Measurements from ENCODE around the gene COL27A1.

The COL27A1 gene

DNA sequence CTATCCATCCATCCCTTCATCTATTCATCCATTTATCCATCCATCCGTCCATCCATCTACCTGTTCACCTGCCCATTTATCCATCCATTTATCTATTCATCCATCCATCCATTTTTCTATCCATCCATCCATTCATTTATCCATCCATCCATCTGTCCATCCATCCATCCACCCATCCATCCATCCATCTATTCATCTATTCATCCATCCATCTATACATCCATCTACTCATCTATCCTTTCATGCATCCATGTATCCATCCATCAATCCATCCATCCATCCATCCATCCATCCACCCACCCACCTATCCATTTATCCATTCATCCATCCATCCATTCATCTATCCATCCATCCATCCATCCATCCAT is 10.8 kb downstream of the COL27A1 start:
- DNase-seq (ENCODE audit: extremely low read depth in 1 of 2, low read depth in 1 of 2) = no peak

DNA sequence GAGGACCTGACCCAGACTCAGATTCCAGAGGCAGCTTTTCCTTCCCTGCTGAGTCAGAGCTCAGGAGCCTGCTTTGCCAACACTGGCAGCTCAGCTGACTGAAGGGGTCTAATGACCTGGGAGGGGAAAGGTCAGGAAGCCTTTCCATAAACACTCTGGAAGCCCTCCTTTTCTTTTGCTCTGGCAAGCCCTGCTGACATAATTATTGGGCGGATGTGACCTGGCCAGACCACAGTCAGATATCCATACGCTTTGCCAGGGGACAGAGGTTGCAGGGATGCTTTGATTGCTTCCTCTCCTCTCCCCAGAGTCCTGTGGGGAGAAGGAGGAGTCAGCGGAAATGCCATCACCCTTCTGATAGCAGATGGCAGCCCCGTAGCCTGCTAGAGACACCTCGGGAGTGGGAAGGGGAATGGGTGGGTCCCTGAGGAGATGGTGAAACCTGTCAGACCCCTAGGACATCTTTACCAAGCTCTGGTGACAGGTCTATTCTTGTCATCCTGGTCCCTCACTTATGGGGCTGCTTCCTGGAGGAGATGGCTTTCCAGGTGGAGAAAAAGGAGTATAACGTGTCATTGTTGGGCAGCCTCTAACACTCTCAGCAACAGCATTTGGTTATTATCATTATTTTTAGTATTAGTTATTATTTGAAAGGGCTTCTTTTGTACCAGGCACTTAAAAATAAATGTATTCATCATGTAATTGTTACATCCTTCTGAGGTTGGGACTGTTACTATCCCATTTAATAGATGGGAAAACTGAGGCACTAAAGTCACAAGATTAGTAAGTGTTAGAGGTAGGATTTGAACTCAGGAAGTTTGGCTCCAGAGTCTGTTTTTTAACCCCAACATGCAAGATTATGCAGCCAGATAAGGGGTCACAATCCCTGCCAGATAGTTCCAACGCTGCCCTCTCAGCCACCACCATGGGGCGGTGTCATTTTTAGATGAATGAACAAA is 11.6 kb downstream of the COL27A1 start:
- no peak for DNase-seq (ENCODE audit: extremely low read depth in 1 of 2, low read depth in 1 of 2)

DNA sequence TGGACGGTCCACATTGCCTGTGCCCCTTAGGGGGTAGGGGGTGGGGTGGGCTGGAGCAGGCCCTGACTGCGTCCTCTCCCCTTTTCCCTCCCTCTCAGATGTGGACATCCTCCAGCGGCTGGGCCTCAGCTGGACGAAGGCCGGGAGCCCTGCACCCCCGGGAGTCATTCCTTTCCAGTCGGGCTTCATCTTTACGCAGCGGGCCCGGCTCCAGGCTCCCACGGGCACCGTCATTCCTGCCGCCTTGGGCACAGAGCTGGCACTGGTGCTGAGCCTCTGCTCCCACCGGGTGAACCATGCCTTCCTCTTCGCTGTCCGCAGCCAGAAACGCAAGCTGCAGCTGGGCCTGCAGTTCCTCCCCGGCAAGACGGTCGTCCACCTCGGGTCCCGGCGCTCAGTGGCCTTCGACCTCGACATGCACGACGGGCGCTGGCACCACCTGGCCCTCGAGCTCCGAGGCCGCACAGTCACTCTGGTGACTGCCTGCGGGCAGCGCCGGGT is 12.3 kb downstream of the COL27A1 start:
- no peak for DNase-seq (ENCODE audit: extremely low read depth in 1 of 2, low read depth in 1 of 2)

DNA sequence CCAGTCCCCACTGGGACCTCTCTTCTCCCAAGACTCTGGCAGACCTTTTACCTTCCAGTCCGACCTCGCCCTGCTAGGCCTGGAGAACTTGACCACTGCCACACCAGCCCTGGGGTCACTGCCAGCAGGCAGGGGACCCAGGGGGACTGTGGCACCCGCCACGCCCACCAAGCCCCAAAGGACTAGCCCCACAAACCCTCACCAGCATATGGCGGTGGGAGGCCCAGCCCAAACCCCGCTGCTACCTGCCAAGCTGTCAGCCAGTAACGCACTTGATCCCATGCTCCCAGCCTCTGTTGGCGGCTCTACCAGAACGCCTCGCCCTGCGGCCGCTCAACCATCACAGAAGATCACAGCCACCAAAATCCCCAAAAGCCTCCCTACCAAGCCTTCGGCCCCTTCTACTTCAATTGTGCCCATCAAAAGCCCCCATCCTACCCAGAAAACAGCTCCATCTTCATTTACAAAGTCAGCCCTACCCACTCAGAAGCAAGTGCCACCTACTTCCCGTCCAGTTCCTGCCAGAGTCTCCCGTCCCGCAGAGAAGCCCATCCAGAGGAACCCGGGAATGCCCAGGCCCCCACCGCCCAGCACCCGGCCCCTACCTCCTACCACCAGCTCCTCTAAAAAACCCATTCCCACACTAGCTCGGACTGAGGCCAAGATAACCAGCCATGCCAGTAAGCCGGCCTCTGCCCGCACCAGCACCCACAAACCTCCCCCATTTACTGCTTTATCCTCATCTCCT is 13.1 kb downstream of the COL27A1 start:
- DNase-seq (ENCODE audit: extremely low read depth in 1 of 2, low read depth in 1 of 2) = no peak

DNA sequence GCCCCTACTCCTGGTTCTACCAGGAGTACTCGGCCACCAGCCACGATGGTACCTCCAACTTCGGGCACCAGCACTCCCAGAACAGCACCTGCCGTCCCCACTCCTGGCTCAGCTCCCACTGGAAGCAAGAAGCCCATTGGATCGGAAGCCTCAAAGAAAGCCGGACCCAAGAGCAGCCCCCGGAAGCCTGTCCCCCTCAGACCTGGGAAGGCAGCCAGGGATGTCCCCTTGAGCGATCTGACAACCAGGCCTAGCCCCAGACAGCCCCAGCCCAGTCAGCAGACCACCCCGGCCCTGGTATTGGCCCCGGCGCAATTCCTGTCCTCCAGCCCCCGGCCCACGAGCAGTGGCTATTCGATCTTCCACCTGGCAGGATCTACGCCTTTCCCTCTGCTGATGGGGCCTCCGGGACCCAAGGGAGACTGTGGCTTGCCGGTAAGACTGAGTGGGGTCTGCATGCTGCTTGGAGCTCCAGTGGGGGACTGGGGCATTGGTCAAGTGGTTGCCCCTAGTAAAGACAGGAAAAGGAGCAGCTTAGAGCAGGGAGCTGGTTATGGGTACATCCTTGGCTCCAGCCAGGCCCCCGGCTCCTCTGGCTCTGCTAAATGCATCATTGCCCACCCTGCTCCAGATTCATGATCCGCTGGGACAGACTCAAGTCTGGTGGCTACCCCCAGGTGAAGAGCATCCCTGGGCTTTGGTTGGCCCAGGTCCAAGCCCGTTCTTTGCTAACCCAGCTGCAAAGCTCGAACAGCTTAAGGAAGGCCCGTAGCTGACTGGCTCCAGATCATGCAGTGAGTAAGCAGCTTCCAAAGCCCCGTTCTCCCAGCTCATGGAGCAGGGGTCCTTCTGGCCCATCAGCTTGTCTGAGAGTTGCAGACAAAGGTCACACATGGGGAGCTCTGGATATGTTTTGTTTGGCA is 14.0 kb downstream of the COL27A1 start:
- no peak for DNase-seq (ENCODE audit: extremely low read depth in 1 of 2, low read depth in 1 of 2)

DNA sequence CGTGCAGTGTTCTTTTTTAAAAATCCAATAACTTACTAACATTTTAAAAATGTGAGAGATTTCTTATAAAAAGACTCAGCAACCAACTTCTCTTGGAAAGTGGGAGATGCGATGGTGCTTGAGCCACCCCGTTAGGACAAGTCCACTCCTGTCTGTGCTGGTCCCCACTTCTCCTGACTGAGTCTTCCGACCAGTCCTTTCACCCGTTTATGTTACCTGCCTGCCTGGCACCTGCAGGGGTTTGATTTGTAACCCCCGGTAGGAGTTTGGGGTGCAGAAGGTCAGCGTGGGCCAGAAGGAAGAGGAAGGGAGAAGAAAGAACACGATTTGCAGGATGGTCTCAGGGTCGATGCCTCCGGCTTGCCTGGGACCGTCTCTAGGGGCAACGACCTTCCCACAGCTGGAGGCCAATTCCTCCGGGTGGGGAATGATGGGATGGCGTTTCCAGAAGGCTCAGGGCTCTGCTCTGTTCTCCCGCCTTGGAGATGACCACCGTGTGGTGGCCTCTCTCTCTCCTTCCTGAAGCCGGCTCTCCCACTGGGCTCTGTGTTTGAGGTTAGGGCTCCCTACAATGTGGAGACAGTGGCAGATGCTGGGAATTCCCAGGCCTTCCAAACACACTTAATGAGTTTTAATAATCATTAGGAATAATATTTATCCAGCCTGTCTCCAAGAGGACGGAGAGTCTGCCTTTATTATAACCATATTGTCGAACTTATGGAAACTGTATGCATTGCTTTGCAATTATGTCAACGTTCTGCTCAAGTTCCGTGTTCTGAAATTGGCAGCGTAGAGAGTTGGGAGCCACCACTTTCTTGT is 14.8 kb downstream of the COL27A1 start:
- no peak for DNase-seq (ENCODE audit: extremely low read depth in 1 of 2, low read depth in 1 of 2)

DNA sequence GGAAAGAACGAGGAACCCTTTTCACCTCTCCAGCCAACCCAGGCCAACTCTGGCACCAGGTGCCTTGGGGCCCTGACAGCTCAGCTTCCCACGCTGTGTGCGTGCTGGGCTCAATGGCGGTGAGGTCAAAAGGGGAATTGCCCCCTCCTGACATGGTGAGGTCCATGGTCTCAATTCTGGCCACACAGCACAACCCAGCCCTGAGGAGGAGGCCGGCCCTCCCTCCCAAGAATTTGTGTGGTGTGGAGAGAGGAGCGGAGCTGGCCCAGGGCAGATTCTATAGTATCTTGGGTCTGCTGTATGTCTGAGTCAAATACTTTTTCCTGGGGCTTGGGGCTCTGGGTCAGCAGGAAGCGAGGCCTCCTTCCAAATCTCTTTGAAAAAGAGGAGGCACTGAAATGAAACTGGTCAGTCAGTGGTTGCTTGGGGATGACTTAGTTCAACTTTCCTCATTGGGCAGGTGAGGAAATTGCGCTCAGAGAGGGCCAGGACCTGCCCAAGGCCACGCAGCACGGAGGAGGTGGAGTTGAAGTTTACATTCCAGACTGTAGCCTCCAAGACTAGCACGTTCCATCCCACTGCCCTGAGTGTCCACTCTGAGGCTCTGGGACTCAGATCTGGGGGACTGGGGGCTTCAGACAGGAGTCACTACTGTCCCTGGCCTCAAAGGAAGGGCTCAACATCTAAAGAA is 15.6 kb downstream of the COL27A1 start:
- no peak for DNase-seq (ENCODE audit: extremely low read depth in 1 of 2, low read depth in 1 of 2)

DNA sequence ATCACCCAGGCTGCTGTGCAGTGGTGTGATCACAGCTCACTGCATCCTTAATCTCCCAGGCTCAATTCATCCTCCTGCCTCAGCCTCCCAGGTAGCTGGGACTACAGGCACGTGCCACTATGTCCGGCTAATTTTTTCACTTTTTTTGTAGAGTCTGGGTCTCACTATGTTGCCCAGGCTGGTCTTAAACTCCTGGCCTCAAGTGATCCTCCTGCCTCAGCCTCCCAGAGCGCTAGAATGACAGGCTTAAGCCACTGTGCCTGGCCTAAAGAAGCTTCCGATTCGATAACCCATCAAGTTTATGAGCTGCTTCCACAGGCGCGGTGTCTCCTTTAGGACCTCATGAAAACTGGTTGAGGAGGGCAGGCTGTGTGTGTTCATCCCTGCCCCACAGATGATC is 16.2 kb downstream of the COL27A1 start:
- no peak for DNase-seq (ENCODE audit: extremely low read depth in 1 of 2, low read depth in 1 of 2)

DNA sequence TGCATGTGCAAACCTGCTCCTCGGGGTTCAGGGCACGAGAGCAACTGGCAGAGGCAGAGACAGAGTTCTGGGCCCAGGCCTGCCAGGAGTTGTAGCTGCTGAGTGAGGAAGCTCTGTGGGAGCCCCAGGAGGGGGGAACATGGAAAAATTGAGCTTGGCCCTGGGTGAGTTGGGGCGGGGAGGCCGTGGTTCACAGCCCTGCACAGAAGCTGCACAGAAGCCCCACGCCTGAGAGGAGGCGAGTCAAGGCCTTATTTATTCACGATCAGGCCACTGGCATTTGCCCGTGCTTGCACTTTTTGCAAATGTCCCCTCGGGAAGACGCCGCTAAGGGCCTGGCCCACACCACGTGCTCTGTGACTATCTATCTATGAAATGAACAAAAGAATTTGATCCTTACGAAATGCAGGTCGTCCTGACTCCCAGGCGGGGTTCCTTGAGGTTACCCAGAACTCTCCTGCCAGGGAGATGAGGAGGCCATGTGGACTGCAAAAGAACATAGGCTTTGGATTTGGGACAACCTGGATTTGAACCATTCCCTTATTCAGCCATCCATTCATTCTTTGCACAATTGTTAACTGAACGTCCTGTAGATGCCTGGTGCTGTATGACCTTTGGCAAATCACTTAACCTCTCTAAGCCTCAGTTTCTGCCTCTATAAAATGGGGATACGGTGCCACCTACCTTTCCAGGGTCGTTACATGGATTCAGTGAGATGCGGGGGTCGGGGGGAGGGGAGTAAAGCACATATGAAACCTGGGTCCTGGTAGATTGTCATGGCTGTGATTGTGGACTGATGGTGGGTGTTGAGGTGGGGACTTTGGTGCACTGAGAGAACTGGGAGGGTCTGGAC is 17.9 kb downstream of the COL27A1 start:
- no peak for DNase-seq (ENCODE audit: extremely low read depth in 1 of 2, low read depth in 1 of 2)

DNA sequence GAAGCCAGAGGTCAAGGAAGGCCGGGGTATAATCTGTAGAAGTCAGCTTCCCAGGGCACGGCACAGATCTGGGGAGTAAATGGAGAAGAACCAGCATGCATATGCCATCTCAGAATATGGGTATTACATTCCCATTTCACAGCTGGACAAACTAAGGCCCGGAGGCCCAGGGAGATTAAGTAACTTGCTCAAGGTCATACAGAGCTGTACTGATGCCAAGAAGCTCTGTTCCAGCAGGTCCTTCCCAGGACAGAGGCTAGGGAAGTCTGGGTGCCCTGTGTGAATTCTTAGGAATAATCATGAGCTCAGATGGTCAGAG is 19.2 kb downstream of the COL27A1 start:
- no peak for DNase-seq (ENCODE audit: extremely low read depth in 1 of 2, low read depth in 1 of 2)

DNA sequence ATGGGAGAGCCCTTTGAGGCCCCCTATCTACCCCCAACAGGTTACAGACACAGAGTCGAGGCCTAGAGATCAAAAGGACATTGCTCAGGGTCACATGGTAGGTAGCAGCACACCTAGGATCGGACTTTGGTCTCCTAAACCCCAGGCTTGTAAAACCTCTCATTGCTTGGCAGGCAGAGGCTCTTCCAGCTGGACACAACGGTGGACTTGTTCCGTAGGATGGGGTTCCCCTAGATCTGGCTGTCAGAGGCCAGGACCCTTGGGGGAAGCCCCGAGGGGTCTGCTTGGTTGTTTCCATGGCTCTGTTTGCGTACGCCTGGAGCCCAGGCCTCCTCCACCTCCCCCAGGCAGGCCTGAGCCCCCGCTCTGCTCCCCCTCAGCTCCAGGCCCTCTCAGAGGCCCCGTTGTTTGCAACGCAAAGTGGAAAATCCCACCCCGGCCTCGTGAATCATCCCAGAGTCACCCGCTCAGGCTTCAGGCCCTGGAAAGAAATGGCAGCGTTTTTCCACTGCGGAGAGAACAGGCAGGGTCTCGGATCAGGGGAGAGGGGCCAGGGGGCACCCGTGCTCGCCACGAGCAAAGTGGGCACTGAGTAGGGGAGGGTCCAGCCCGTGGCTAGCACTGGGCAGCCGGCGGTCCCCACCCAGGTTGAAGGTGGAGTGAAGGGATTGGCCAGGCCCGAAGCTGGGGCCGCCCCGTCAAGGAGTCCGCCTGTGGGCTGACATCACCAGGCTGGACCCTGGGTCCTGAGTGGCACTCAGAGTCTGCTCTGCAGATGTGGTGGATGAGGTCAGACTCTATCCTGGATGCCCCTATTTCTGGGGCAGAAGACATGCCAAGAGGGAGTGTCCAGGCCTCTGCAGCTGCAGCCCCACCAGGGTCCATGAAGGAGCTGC is 19.8 kb downstream of the COL27A1 start:
- DNase-seq (ENCODE audit: extremely low read depth in 1 of 2, low read depth in 1 of 2) = no peak

DNA sequence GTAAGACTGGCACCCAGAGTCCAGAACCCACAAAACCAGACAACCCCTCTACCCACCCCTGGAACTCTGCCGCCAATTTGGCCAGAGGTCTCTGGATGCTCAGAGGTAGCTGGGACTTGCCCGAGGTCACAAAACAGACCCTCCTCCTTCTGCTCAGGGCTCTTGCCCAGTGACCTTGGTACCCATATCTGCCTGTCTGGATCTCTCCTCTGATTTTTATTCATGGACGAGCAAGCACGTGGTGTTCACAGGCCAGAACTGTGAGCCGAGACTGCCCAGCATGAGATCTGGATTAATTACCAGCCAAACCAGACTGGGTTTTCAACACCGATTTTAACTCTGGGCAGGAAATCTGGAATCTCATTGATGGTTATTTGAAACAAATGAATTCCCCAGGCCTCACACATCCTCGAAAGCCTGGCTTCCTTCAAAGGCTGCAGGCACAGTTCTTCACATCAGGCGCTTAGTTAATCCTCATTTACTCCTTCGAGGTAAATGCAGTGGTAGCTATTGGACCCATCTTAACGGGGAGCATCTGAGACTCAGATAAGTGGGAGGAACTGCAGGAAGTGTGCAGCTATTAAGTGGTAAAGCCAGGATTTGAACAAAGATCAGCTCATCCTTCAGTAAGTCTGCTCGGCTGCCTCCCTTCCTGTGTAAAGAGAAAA is 21.4 kb downstream of the COL27A1 start:
- no peak for DNase-seq (ENCODE audit: extremely low read depth in 1 of 2, low read depth in 1 of 2)

DNA sequence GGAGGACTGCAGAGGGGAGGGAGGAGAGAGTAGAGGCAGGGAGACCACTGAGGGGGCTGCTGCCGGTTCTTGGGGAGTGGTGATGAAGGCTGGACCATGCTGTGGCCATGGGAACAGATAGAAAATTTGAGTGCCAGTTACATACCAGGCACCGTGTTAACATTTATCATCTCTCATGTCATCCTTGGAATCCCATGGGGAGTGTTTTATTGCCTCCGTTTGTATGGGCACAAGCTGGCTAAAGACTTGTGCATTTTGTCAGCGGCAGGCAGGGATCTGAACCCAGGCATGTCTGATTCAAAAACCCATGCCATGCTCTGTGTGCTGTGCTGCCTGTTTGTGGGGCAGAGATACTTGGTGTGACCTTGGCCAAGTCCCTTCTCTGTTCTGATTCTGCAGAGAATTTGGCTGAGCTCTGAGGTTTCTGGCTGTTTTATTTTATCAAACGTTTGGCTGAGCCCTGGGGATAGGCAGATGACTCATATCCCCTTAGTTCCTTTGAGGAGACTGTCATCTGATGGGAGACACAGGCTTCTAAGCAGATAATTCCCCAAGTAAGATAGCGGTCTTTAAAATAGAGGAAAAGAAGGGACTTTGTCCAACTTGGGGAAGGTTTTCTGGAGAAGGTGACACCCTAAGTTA is 22.2 kb downstream of the COL27A1 start:
- no peak for DNase-seq (ENCODE audit: extremely low read depth in 1 of 2, low read depth in 1 of 2)

DNA sequence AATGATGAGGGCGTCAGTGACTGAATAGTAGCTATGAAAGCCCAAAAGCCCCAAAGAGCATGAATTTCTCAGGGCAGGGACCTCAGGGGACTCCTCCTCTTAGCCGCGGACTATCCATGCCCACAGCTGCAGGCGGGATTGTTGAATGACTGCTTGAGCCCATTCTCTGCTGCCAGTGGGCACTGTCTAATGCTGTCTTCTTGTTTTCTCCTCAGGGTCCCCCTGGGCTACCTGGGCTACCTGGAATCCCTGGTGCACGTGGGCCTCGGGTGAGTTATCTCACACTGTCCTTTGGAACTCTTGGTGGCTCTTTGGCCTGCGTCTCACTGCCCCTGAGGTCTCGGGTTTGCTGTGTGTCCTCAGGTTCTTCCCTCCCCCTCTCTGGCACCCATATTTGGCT is 22.7 kb downstream of the COL27A1 start:
- DNase-seq (ENCODE audit: extremely low read depth in 1 of 2, low read depth in 1 of 2) = no peak

DNA sequence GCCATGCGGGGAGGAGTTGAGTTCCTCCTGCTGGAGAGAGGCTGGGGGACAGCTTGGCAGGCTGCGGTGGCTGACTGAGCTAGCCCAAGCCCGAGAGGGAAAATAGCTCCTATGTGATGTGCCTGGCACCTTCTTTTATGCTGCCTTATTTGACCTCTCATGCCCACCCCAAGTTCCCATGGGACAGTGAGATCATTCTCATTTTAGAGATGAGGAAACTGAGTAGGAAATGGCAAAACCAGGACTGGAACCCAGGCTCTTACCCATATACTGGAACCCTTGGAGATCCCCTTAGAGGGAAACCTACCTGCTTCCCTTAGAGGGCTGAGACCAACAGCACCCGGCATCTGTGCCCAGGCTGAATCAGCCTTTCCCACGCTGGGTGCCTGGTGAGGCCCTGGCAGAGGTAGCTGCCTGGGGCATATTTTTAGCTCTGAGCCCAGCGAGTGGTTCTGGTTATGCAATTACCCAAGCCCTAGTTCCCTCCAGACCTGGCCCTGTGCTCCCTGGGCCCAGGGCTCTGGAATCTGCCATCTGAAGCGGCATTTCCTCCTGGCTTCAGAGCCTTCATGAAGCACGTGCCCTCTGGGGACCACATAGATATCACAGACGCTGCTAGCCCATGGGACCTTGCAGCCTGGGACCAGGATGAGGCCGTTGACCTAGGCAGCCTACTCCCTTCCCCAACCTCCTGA is 23.6 kb downstream of the COL27A1 start:
- no peak for DNase-seq (ENCODE audit: extremely low read depth in 1 of 2, low read depth in 1 of 2)

DNA sequence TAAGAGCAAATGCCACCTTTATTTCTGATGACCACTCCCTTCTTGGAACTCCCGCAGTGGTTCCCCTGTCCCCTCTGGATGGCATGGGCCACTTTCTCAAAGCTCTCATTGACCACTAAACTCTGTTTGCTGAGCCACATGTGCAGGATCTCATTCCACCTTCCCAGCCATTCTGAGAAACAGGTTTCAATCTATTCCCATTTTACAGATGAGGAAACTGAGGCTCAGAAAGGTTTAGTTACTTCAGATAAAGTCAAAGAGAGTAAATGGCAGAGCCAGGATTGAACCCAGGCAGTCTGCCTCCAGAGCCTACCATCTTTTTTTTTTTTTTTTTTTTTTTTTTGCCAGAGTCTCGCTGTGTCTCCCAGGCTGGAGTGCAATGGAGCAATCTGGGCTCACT is 24.2 kb downstream of the COL27A1 start:
- no peak for DNase-seq (ENCODE audit: extremely low read depth in 1 of 2, low read depth in 1 of 2)

Data from activated CD8-positive, alpha-beta memory T cell treated with anti-CD3 and anti-CD28 coated beads for 1 hour (primary cell).